Stimulated activated CD4-positive, alpha-beta T cell treated with anti-CD3 and anti-CD28 coated beads, Interleukin-15, amount 100 ng/mL, for 48 hours (primary cell): Measurements from ENCODE around the gene URM1.
"Not testable (repeated sequence)": the region's sequence is repeated elsewhere in the genome, so short reads cannot be mapped to it uniquely, and the experiment has no call there.

Source experiments
- DNase-seq, 2 donors: peaks; one replicate each; pipeline ENCODE4 v3.0.0-alpha.2; 2020; ENCODE audit warnings: low read depth in 2 of 2

URM1 gene

GRCh38 chr9:128370752-128371629 lies at the start of gene URM1:
Gene URM1, plus strand, starts transcription at chr9:128371374. Its CDS starts 7 bp downstream, at chr9:128371381.
- DNase-seq, result peak; percentile 88 to 94

GRCh38 chr9:128321879-128322403 lies 49.2 kb upstream of the URM1 start:
- DNase-seq, result no peak

GRCh38 chr9:128322404-128323211 lies 48.6 kb upstream of the URM1 start, which contains the start of the genes COQ4 and TRUB2:
Gene COQ4, plus strand, starts transcription at chr9:128322839. Its CDS starts 20 bp downstream, at chr9:128322859.
Gene TRUB2, minus strand, starts transcription at chr9:128322447. Its CDS starts 39 bp downstream, at chr9:128322408.
- peak; percentile 86 to 92 for DNase-seq

GRCh38 chr9:128323212-128323730 lies 47.9 kb upstream of the URM1 start:
- no peak for DNase-seq

- DNase-seq, result no peak
Measured at GRCh38 chr9:128323791-128324190, 47.4 kb upstream of the URM1 start.

- DNase-seq, result no peak
Measured at GRCh38 chr9:128324401-128324800, 46.8 kb upstream of the URM1 start.

GRCh38 chr9:128325629-128326028 lies 45.5 kb upstream of the URM1 start:
- no peak for DNase-seq

GRCh38 chr9:128333451-128333869 lies 37.7 kb upstream of the URM1 start:
- DNase-seq, result no peak

GRCh38 chr9:128335161-128335560 lies 36.0 kb upstream of the URM1 start:
- DNase-seq, result no peak

- no peak for DNase-seq
Measured at GRCh38 chr9:128335914-128336313, 35.3 kb upstream of the URM1 start.

GRCh38 chr9:128337936-128338335 lies 33.2 kb upstream of the URM1 start:
- DNase-seq, result no peak

- DNase-seq, result not testable (repeated sequence)
Measured at GRCh38 chr9:128338852-128339614, 32.1 kb upstream of the URM1 start.

GRCh38 chr9:128339761-128340690 lies 31.1 kb upstream of the URM1 start, which contains the start of gene SLC27A4:
Gene SLC27A4, plus strand, starts transcription at chr9:128340527. Its CDS starts 2,606 bp downstream, at chr9:128343133.
- peak; percentile 56 to 69 for DNase-seq

GRCh38 chr9:128340691-128341434 lies 30.3 kb upstream of the URM1 start:
- DNase-seq, result no peak

- peak; percentile 47 to 59 for DNase-seq
Measured at GRCh38 chr9:128341435-128341849, 29.7 kb upstream of the URM1 start.

- DNase-seq, result no peak
Measured at GRCh38 chr9:128342971-128343680, 28.0 kb upstream of the URM1 start.

GRCh38 chr9:128343855-128344254 lies 27.3 kb upstream of the URM1 start:
- no peak for DNase-seq

GRCh38 chr9:128344931-128345605 lies 26.1 kb upstream of the URM1 start:
- DNase-seq, result no peak
